WTC11 (cell line): Measurements from ENCODE around the gene STXBP2. TPM values are rescaled to one million over a fixed set of nuclear protein-coding genes. Genes with fewer than 3 reads are reported as not detected.

Experiments
- ATAC-seq: fragments of 200-7000 bp; cut with Tn5 transposase; 2 replicates; pipeline ENCODE4 v1.10.0; 2021; ENCODE audit warnings: mild to moderate bottlenecking, moderate library complexity
- CTCF ChIA-PET: fragments of 300-600 bp; sonication (Branson Sonifier 250); formaldehyde crosslinking; loops from one replicate; lab custom pipeline; 2021; ENCODE audit warnings: antibody characterized with exemption; lab: Charles Lee
- POLR2A ChIA-PET: fragments of 350-600 bp; sonication (Branson Sonifier 250); formaldehyde crosslinking; loops from one replicate; lab custom pipeline; 2021; ENCODE audit warnings: antibody characterized with exemption; lab: Charles Lee
- DNase-seq: peaks from one replicate; pipeline ENCODE4 v3.0.0; 2021; ENCODE audit warnings: low spot score
- H3K27ac Mint-ChIP-seq: 2 replicates; pipeline ENCODE4 v1.8.0; 2021; ENCODE audit warnings: mixed read lengths
- H3K27me3 Mint-ChIP-seq: 2 replicates; pipeline ENCODE4 v1.8.0; 2021; ENCODE audit warnings: low read depth, mild to moderate bottlenecking, moderate library complexity, mixed read lengths
- H3K36me3 Mint-ChIP-seq: 2 replicates; pipeline ENCODE4 v1.8.0; 2021; ENCODE audit warnings: mixed read lengths
- H3K4me1 Mint-ChIP-seq: 2 replicates; pipeline ENCODE4 v1.8.0; 2022; ENCODE audit warnings: mixed read lengths
- H3K4me3 Mint-ChIP-seq: 2 replicates; pipeline ENCODE4 v1.8.0; 2021; ENCODE audit warnings: mild to moderate bottlenecking, moderate library complexity, mixed read lengths
- H3K9me3 Mint-ChIP-seq: 2 replicates; pipeline ENCODE4 v1.8.0; 2021; ENCODE audit warnings: mixed read lengths
- ATF1 ChIP-seq: sonication (generic); formaldehyde crosslinking; IDR thresholded peaks from 2 replicates; pipeline ENCODE4 v1.8.1; 2023; ENCODE audit warnings: mild to moderate bottlenecking, moderate library complexity, missing genetic modification reagents
- CBFB ChIP-seq: sonication (generic); formaldehyde crosslinking; IDR thresholded peaks from 2 replicates; pipeline ENCODE4 v1.8.1; 2022; ENCODE audit warnings: mild to moderate bottlenecking, low read depth, missing genetic modification reagents
- ETV6 ChIP-seq: sonication (generic); formaldehyde crosslinking; IDR thresholded peaks from 2 replicates; pipeline ENCODE4 v1.8.1; 2022; ENCODE audit warnings: mild to moderate bottlenecking, missing genetic modification reagents
- FOXK1 ChIP-seq: sonication (generic); formaldehyde crosslinking; IDR thresholded peaks from 2 replicates; pipeline ENCODE4 v1.8.0; 2022; ENCODE audit warnings: mild to moderate bottlenecking, moderate library complexity, missing genetic modification reagents
- KAT7 ChIP-seq: sonication (generic); formaldehyde crosslinking; IDR thresholded peaks from 2 replicates; pipeline ENCODE4 v1.8.1; 2023; ENCODE audit warnings: missing genetic modification reagents, mild to moderate bottlenecking, borderline replicate concordance
- NFE2L1 ChIP-seq: sonication (generic); formaldehyde crosslinking; IDR thresholded peaks from 2 replicates; pipeline ENCODE4 v1.8.1; 2023; ENCODE audit warnings: missing genetic modification reagents
- NFYB ChIP-seq: sonication (generic); formaldehyde crosslinking; conservative IDR thresholded peaks from 2 replicates; pipeline ENCODE4 v1.8.0; 2022; ENCODE audit warnings: low read depth, missing genetic modification reagents
- PRDM15 ChIP-seq: sonication (generic); formaldehyde crosslinking; IDR thresholded peaks from 2 replicates; pipeline ENCODE4 v1.8.0; 2022; ENCODE audit warnings: missing genetic modification reagents
- PREB ChIP-seq: sonication (generic); formaldehyde crosslinking; IDR thresholded peaks from 2 replicates; pipeline ENCODE4 v1.8.1; 2022; ENCODE audit warnings: mild to moderate bottlenecking, missing genetic modification reagents, moderate library complexity, borderline replicate concordance
- RORB ChIP-seq: fragments of 250-450 bp; sonication (Bioruptor Pico); IDR thresholded peaks from 2 replicates; pipeline ENCODE4 v1.9.0; 2021; ENCODE audit warnings: mild to moderate bottlenecking
- TEAD4 ChIP-seq: sonication (generic); formaldehyde crosslinking; IDR thresholded peaks from 2 replicates; pipeline ENCODE4 v1.8.0; 2022; ENCODE audit warnings: mild to moderate bottlenecking, missing genetic modification reagents
- ZBTB21 ChIP-seq: sonication (generic); formaldehyde crosslinking; IDR thresholded peaks from 2 replicates; pipeline ENCODE4 v1.8.1; 2023; ENCODE audit warnings: mild to moderate bottlenecking, missing genetic modification reagents, borderline replicate concordance
- ZNF423 ChIP-seq: fragments of 250-450 bp; sonication (Bioruptor Pico); IDR thresholded peaks from 2 replicates; pipeline ENCODE4 v2.1.2; 2022; ENCODE audit warnings: mild to moderate bottlenecking, moderate library complexity
- total RNA-seq: library from RNA; stranded (reverse); gene quantifications from 3 replicates; pipeline ENCODE4 v1.2.3, GENCODE V29; 2021
- TF ChIP-seq, protein P1 (sequence below): sonication (generic); formaldehyde crosslinking; IDR thresholded peaks from 2 replicates; pipeline ENCODE4 v1.8.1; 2023; ENCODE audit warnings: mild to moderate bottlenecking, missing genetic modification reagents, moderate library complexity
- TF ChIP-seq, protein P2 (sequence below): fragments of 250-450 bp; sonication (Bioruptor Pico); conservative IDR thresholded peaks from 2 replicates; pipeline ENCODE4 v1.9.0; 2021; ENCODE audit warnings: mild to moderate bottlenecking

STXBP2 gene
- total RNA-seq, 1 experiment from 2014 or later, result 68.9 TPM

- ATAC-seq (no peak), DNase-seq (no peak)
- TF ChIP-seq ATF1 (CRISPR knock-in tag) (no peak), NFYB (CRISPR knock-in tag) (no peak), ZBTB21 (CRISPR knock-in tag) (no peak), ETV6 (CRISPR knock-in tag) (no peak)
- TF ChIP-seq, protein P1, sequence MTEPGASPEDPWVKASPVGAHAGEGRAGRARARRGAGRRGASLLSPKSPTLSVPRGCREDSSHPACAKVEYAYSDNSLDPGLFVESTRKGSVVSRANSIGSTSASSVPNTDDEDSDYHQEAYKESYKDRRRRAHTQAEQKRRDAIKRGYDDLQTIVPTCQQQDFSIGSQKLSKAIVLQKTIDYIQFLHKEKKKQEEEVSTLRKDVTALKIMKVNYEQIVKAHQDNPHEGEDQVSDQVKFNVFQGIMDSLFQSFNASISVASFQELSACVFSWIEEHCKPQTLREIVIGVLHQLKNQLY (CRISPR knock-in tag), result no peak
- ChIA-PET POLR2A (no interaction called here), CTCF (interaction anchor here (1.0 to 2.7 kb wide), 4 partner anchors 25 to 149 kb away, joined by 3 to 12 read pairs (median 8); partner anchors contain the start of gene TRAPPC5)
- Mint-ChIP-seq H3K4me1 (peaks cover 7% of the 10 kb centered on the region), H3K9me3 (no peaks in the 10 kb centered on the region), H3K36me3 (no peaks in the 10 kb centered on the region), H3K4me3 (no peak overlapping the region), H3K27me3 (peaks cover 69% of the 10 kb centered on the region), H3K27ac (no peak overlapping the region)
Measured at GRCh38 chr19:7655581-7655980, 18.7 kb downstream of the STXBP2 start.

DNA sequence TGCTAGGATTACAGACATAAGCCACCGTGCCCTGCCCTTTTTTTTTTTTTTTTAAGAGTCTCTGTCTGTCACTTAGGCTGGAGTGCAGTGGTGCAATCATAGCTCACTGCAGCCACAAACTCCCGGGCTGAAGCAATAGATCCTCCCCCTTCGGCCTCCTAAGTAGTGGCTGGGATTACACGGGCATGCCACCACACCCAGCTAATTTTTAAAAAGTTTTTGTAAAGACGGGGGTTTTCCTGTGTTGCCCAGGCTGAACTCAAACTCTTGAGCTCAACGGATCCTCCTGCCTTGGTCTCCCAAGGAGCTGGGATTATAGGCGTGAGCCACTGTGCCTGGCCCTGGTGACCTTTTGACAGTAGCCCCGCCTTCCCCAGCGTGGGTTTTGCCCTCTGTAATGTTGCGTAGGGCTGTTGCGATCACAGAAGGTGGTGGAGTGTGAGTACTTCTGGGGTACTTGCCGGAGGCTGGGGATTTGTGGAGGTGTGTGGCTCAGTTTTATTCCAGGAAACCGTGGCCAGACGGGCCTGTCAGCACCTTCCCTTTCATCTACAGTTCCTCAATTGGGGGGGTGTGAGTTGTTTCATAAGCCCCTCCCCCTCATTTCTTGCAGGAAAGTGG lies 20.3 kb downstream of the STXBP2 start:
- H3K9me3 Mint-ChIP-seq, result no peaks in the 10 kb centered on the region
- ChIA-PET POLR2A (interaction anchor here (0.7 kb wide), 1 partner anchor 8 kb away, joined by 4 read pairs; no protein-coding TSS in a partner anchor), CTCF (interaction anchor here (1.3 to 3.0 kb wide), 2 partner anchors 23 to 89 kb away, joined by 3 to 19 read pairs; partner anchors contain the start of gene TRAPPC5)
- no peak for TF ChIP-seq PRDM15 (CRISPR knock-in tag)
- no peak for TF ChIP-seq ZNF423 (CRISPR knock-in tag)
- no peak for TF ChIP-seq RORB (CRISPR knock-in tag)
- TF ChIP-seq, protein P2, sequence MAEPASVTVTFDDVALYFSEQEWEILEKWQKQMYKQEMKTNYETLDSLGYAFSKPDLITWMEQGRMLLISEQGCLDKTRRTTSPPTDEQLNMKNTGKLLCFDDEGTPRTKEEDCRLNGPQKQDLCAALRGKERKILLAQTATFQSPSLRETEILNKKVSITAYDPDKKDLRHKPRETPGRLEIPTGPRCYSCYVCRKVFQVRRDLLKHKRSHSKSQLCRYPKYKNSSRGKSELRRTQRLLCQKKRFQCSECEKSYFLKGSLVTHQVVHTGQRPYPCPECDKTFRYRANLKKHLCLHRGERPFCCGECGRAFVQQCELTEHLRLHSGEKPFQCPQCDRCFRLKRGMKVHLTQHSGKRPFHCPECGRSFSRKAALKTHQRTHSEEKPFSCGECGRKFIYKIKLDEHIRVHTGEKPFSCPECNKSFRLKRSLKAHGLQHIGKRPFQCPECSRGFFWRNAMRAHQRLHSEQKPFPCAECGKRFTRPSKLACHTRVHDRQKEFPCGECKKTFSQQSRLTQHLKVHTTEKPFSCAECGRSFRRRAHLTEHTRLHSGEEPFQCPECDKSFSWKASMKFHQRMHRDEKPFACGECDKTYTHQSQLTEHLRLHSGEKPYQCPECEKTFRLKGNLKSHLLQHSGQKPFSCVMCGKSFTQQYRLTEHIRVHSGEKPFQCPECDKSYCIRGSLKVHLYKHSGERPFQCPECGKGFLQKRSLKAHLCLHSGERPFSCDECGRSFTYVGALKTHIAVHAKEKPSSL (CRISPR knock-in tag), result no peak
- no peak for TF ChIP-seq TEAD4 (CRISPR knock-in tag)
- no peak for TF ChIP-seq KAT7 (CRISPR knock-in tag)
- no peak for TF ChIP-seq NFYB (CRISPR knock-in tag)
- TF ChIP-seq CBFB, result no peak
- no peak for TF ChIP-seq FOXK1 (CRISPR knock-in tag)
- no peak for TF ChIP-seq PREB (CRISPR knock-in tag)
- TF ChIP-seq NFE2L1, result no peak
- ATAC-seq, result no peak
- no peaks in the 10 kb centered on the region for H3K36me3 Mint-ChIP-seq
- DNase-seq, result no peak
- peaks cover 54% of the 10 kb centered on the region for H3K27me3 Mint-ChIP-seq
- H3K4me1 Mint-ChIP-seq, result peaks cover 5% of the 10 kb centered on the region
- no peak overlapping the region for H3K27ac Mint-ChIP-seq
- H3K4me3 Mint-ChIP-seq, result no peak overlapping the region
